Measurements from ENCODE around the gene SGF29. TPM values are rescaled to one million over a fixed set of nuclear protein-coding genes. Genes with fewer than 3 reads are reported as not detected.

Gene SGF29
- polyA plus RNA-seq, 1 experiment, result 1.7 TPM

- POLR2A ChIA-PET, result no interaction called here
- TF ChIP-seq, protein P1, sequence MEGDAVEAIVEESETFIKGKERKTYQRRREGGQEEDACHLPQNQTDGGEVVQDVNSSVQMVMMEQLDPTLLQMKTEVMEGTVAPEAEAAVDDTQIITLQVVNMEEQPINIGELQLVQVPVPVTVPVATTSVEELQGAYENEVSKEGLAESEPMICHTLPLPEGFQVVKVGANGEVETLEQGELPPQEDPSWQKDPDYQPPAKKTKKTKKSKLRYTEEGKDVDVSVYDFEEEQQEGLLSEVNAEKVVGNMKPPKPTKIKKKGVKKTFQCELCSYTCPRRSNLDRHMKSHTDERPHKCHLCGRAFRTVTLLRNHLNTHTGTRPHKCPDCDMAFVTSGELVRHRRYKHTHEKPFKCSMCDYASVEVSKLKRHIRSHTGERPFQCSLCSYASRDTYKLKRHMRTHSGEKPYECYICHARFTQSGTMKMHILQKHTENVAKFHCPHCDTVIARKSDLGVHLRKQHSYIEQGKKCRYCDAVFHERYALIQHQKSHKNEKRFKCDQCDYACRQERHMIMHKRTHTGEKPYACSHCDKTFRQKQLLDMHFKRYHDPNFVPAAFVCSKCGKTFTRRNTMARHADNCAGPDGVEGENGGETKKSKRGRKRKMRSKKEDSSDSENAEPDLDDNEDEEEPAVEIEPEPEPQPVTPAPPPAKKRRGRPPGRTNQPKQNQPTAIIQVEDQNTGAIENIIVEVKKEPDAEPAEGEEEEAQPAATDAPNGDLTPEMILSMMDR (IDR thresholded peaks at IDR 0.05; ENCODE audit: low read depth, low read length), result no peak
- Histone ChIP-seq H3K27me3 (ENCODE audit: control insufficient read depth, insufficient read depth, low read length) (peaks cover 2% of the 10 kb centered on the region), H3K27ac (ENCODE audit: low read depth, low read length) (no peak overlapping the region), H3K9me3 (ENCODE audit: control insufficient read depth, insufficient read depth, low read length) (no peaks in the 10 kb centered on the region), H3K4me3 (ENCODE audit: low read depth, low read length) (no peak overlapping the region)
- no peak for DNase-seq (ENCODE audit: low read depth, low spot score)
- CTCF ChIA-PET, result no interaction called here
These were observed 41.6 kb upstream of the SGF29 start for GRCh38 chr16:28511801-28512789.

DNA sequence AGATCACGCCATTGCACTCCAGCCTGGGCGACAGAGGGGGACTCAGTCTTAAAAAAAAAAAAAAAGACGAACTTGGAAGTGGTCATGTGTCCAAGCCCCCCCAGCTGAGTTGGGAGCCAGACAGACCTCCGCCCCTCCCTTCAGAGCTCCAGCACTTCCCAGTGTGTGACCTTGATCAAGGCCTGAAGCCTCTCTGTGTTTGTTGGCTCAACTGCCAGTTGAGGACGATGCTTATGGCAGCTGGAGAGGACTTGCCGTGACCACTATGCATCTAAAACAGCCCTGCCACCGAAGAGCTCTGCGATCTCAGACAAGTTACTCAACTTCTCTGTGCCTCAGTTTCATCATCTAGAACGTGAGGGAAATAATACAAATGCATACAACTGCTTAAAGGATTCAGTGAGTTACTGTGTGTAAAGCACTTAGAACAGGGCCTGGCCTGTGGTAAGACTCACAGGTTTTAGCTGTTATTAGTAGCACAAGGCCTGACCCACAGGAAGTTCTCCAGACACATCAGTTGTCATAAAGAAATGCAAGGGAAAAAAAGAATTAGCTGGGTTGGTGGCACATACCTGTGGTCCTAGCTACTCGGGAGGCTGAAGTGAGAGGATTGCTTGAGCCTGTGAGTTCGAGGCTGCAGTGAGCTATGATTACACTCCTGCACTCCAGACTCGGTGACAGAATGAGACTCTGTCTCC is 40.1 kb upstream of the SGF29 start:
- TF ChIP-seq, protein P1 (IDR thresholded peaks at IDR 0.05; ENCODE audit: low read depth, low read length), result no peak
- CTCF ChIA-PET, result no interaction called here

DNA sequence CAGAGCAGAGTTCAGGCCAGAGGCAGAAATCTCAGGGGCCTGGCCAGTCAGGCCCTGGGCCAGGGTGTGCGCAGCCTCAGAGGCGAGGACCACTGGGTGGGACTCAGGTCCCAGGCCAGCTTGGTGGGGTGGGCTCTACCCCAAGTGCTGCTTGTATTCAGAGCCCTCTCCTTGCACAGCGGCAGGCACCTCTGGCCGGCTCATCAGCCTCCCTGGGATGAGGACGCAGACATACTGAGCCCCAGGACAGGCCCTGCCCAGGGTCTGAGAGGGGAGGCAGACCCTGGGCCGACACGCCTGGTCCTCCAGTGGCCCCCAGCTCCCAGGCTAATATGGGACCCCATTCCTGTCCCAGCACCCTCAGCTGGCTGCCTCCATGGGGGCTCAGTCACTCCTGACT is 39.5 kb upstream of the SGF29 start:
- Histone ChIP-seq H3K27me3 (ENCODE audit: control insufficient read depth, insufficient read depth, low read length) (no peaks in the 10 kb centered on the region), H3K27ac (ENCODE audit: low read depth, low read length) (no peak overlapping the region), H3K9me3 (ENCODE audit: control insufficient read depth, insufficient read depth, low read length) (no peaks in the 10 kb centered on the region), H3K4me3 (ENCODE audit: low read depth, low read length) (no peak overlapping the region)
- ChIA-PET CTCF (no interaction called here), POLR2A (no interaction called here)
- no peak for DNase-seq (ENCODE audit: low read depth, low spot score)
- TF ChIP-seq, protein P1 (IDR thresholded peaks at IDR 0.05; ENCODE audit: low read depth, low read length), result no peak

More for the DNA sequence above, 40.1 kb upstream of the SGF29 start:
- POLR2A ChIA-PET, result no interaction called here
- Histone ChIP-seq H3K9me3 (ENCODE audit: control insufficient read depth, insufficient read depth, low read length) (no peaks in the 10 kb centered on the region), H3K4me3 (ENCODE audit: low read depth, low read length) (no peak overlapping the region), H3K27ac (ENCODE audit: low read depth, low read length) (no peak overlapping the region), H3K27me3 (ENCODE audit: control insufficient read depth, insufficient read depth, low read length) (no peaks in the 10 kb centered on the region)
- DNase-seq (ENCODE audit: low read depth, low spot score), result no peak

- ChIA-PET CTCF (no interaction called here), POLR2A (no interaction called here)
- Histone ChIP-seq H3K9me3 (ENCODE audit: control insufficient read depth, insufficient read depth, low read length) (no peaks in the 10 kb centered on the region), H3K4me3 (ENCODE audit: low read depth, low read length) (no peak overlapping the region), H3K27ac (ENCODE audit: low read depth, low read length) (no peak overlapping the region), H3K27me3 (ENCODE audit: control insufficient read depth, insufficient read depth, low read length) (no peaks in the 10 kb centered on the region)
- DNase-seq (ENCODE audit: low read depth, low spot score), result no peak
- TF ChIP-seq, protein P1 (IDR thresholded peaks at IDR 0.05; ENCODE audit: low read depth, low read length), result no peak
These were observed 33.0 kb upstream of the SGF29 start for GRCh38 chr16:28520672-28521071.

DNA sequence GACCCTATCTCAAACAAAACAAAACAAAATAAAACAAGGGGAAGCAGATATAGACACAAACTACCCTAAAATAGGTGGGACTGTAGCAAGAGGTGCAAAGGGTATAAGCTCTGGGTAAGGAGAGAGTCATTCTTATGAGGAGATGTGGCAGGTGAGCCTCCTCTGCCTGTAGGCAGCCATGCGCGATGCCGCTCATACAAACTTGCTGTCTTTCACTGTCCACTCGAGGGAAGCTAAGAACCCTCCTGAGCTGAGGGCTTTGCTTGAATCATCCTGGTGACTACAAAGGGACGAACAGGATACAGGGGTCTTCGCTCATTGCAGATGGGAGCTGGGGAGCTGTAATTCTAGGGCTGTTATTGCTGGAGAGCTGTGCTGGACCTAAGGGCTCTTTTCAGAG is 32.3 kb upstream of the SGF29 start:
- TF ChIP-seq, protein P1 (IDR thresholded peaks at IDR 0.05; ENCODE audit: low read depth, low read length), result no peak
- Histone ChIP-seq H3K9me3 (ENCODE audit: control insufficient read depth, insufficient read depth, low read length) (no peaks in the 10 kb centered on the region), H3K27ac (ENCODE audit: low read depth, low read length) (no peak overlapping the region), H3K27me3 (ENCODE audit: control insufficient read depth, insufficient read depth, low read length) (no peaks in the 10 kb centered on the region), H3K4me3 (ENCODE audit: low read depth, low read length) (no peak overlapping the region)
- DNase-seq (ENCODE audit: low read depth, low spot score), result no peak
- POLR2A ChIA-PET, result no interaction called here
- CTCF ChIA-PET, result no interaction called here
